Lung (tissue), 12 donors: Measurements from ENCODE around the gene UCMA. TPM values are rescaled to one million over a fixed set of nuclear protein-coding genes. Genes with fewer than 3 reads are reported as not detected.

Experiments used
- ATAC-seq: fragments of 200-7000 bp; cut with Tn5 transposase; one replicate; pipeline ENCODE4 v1.9.1; 2020; ENCODE audit warnings: moderate number of reproducible peaks; ENCODE audit not compliant: insufficient read depth, low FRiP score
- DNase-seq, 3 donors: peaks; one replicate each; pipeline ENCODE4 v3.0.0-alpha.2; 2013 to 2017
- H3K27ac ChIP-seq, 2 donors: one replicate each; pipeline ENCODE4 v1.5.1; 2013; ENCODE audit warnings: mild to moderate bottlenecking in 2 of 2, moderate library complexity in 2 of 2, control low read depth in 1 of 2, inconsistent platforms in 1 of 2, low read depth in 1 of 2, low read length in 1 of 2
- H3K27me3 ChIP-seq, 3 donors: one replicate each; pipeline ENCODE4 v1.5.1; 2013; ENCODE audit warnings: low read length in 2 of 3; ENCODE audit not compliant: control insufficient read depth in 3 of 3, insufficient read depth in 3 of 3
- H3K36me3 ChIP-seq, 4 donors: one replicate each; pipeline ENCODE4 v1.5.1; 2013; ENCODE audit warnings: low read length in 4 of 4, mild to moderate bottlenecking in 1 of 4, moderate library complexity in 1 of 4; ENCODE audit not compliant: control insufficient read depth in 4 of 4, insufficient read depth in 4 of 4
- H3K4me1 ChIP-seq, 5 donors: one replicate each; pipeline ENCODE4 v1.5.1; 2013; ENCODE audit warnings: low read length in 5 of 5, mild to moderate bottlenecking in 2 of 5, moderate library complexity in 1 of 5; ENCODE audit not compliant: control insufficient read depth in 5 of 5, insufficient read depth in 5 of 5
- H3K4me3 ChIP-seq: one replicate; pipeline ENCODE4 v1.5.1; 2013; ENCODE audit warnings: mild to moderate bottlenecking, control low read depth, moderate library complexity
- H3K9ac ChIP-seq, 2 donors: one replicate each; pipeline ENCODE4 v1.5.1; 2013; ENCODE audit warnings: low read length in 2 of 2, control low read depth in 1 of 2; ENCODE audit not compliant: insufficient read depth in 1 of 2
- H3K9me3 ChIP-seq, 4 donors: one replicate each; pipeline ENCODE4 v1.5.1; 2013; ENCODE audit warnings: low read length in 3 of 4, mild to moderate bottlenecking in 1 of 4, moderate library complexity in 1 of 4; ENCODE audit not compliant: control insufficient read depth in 4 of 4, insufficient read depth in 3 of 4
- CTCF ChIP-seq: IDR thresholded peaks from 2 replicates; pipeline ENCODE4 v1.5.1; 2012; ENCODE audit warnings: mild to moderate bottlenecking; ENCODE audit errors: control extremely low read depth, extremely low read depth
- WGBS, 2 donors: extraction: QIAGEN DNeasy Blood & Tissue Kit; methylation state at CpG; one replicate each; pipeline ENCODE4 v1.1.7; 2013; 5-methylcytosine and 5-hydroxymethylcytosine counted together
- polyA plus RNA-seq, 2 donors: library from polyadenylated mRNA; stranded (reverse); fragments of 200-250 nt; gene quantifications; one replicate each; pipeline ENCODE4 v1.2.1, GENCODE V29; 2013
- total RNA-seq, 2 donors: library from RNA; depleted of rRNA in 1 of 2; stranded (reverse); fragments of >200 nt in 1 of 2; gene quantifications; one replicate each; pipeline ENCODE4 v1.2.1, GENCODE V29; 2014 to 2021
- donor health status: control.
- donor health status: control.
- donor health status: Bipolar disorder and iron deficiency.
- donor health status: healthy.
- donor health status: DM: yes; HTN: yes; CAD: no.

The UCMA gene
- total and polyA plus RNA-seq, 4 donors = 0.91 TPM; not detected in 3

GRCh38 chr10:13206091-13206490 lies 28.1 kb downstream of the UCMA start:
- Histone ChIP-seq H3K9me3 (peaks cover 0 to 3% (median 0%) of the 10 kb centered on the region in 4 donors), H3K27ac (no peak overlapping the region), H3K4me3 (no peak overlapping the region), H3K27me3 (no peaks in the 10 kb centered on the region), H3K4me1 (peaks cover 0 to 6% (median 0%) of the 10 kb centered on the region in 5 donors), H3K9ac (peak overlapping the region in 1 of 2 donors; percentile 5), H3K36me3 (peaks cover 0 to 18% (median 3%) of the 10 kb centered on the region in 4 donors)
- WGBS, 2 donors = 86 to 90% methylated on average over 9 of the region's 9 CpGs
- ATAC-seq (no peak), DNase-seq (no peak)
- no peak for TF ChIP-seq CTCF

- Histone ChIP-seq H3K4me3 (no peak overlapping the region), H3K36me3 (peaks cover 0 to 22% (median 4%) of the 10 kb centered on the region in 4 donors), H3K27me3 (no peaks in the 10 kb centered on the region), H3K9ac (no peak overlapping the region), H3K4me1 (peaks cover 0 to 3% (median 0%) of the 10 kb centered on the region in 5 donors), H3K27ac (no peak overlapping the region), H3K9me3 (peaks cover 0 to 3% (median 0%) of the 10 kb centered on the region in 4 donors)
- DNase-seq = no peak
- 85 to 94% methylated on average over 6 of the region's 6 CpGs for WGBS, 2 donors
- no peak for TF ChIP-seq CTCF
- ATAC-seq = no peak
These were observed 33.0 kb downstream of the UCMA start for GRCh38 chr10:13201132-13201531.

- no peak for TF ChIP-seq CTCF
- Histone ChIP-seq H3K27ac (no peak overlapping the region), H3K36me3 (peaks cover 0 to 6% (median under 1%) of the 10 kb centered on the region in 4 donors), H3K4me3 (no peak overlapping the region), H3K27me3 (no peaks in the 10 kb centered on the region), H3K9me3 (no peaks in the 10 kb centered on the region), H3K4me1 (peaks cover 0 to 25% (median 0%) of the 10 kb centered on the region in 5 donors), H3K9ac (no peak overlapping the region)
- DNase-seq = no peak
- WGBS, 2 donors = 94% methylated on average over 6 of the region's 6 CpGs
- ATAC-seq = no peak
These were observed 39.2 kb downstream of the UCMA start for GRCh38 chr10:13195016-13195415.

GRCh38 chr10:13193637-13194036 lies 40.5 kb downstream of the UCMA start:
- DNase-seq = peak in 1 of 3 donors; percentile 18
- no peak for TF ChIP-seq CTCF
- no peak for ATAC-seq
- no peak overlapping the region for H3K9ac ChIP-seq
- 94 to 96% methylated on average over 7 of the region's 7 CpGs for WGBS, 2 donors
- no peaks in the 10 kb centered on the region for H3K9me3 ChIP-seq
- peaks cover 0 to 37% (median 0%) of the 10 kb centered on the region in 5 donors for H3K4me1 ChIP-seq
- no peak overlapping the region for H3K27ac ChIP-seq
- no peaks in the 10 kb centered on the region for H3K27me3 ChIP-seq
- peaks cover 0 to 6% (median under 1%) of the 10 kb centered on the region in 4 donors for H3K36me3 ChIP-seq
- H3K4me3 ChIP-seq = no peak overlapping the region
